PC-9 (cell line): ENCODE measurements around the gene ADAT2.

Source experiments
- EZH2 ChIP-seq: fragments of 200-600 bp; sonication (generic); IDR thresholded peaks from 2 replicates; pipeline ENCODE4 v1.8.0; 2017; ENCODE audit warnings: antibody characterized with exemption, low read depth
- TF ChIP-seq, protein P1 (sequence below): fragments of 200-600 bp; sonication (generic); conservative IDR thresholded peaks from 2 replicates; pipeline ENCODE4 v1.6.1; 2017; ENCODE audit warnings: mixed run types, antibody characterized with exemption, mild to moderate bottlenecking, moderate library complexity

DNA sequence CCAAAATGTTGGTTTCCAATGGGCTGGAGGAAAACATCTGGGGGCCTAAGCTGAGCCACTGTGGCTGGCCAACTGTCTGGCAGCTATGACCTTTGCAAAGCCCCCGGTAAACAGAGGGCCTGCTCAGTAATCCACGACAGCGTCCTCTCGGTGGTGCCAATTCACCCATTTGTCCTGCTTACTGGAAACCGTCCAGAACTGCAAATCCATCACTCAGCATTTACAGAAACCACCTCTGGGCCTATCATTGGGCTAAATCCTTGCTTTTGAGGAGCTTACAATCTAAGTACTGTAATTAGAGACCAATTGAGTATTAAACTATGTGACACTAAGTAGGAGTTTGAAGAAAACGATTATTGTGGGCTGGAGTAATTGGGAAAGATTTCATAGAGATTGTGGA is 31.0 kb downstream of the ADAT2 start:
- TF ChIP-seq, protein P1, sequence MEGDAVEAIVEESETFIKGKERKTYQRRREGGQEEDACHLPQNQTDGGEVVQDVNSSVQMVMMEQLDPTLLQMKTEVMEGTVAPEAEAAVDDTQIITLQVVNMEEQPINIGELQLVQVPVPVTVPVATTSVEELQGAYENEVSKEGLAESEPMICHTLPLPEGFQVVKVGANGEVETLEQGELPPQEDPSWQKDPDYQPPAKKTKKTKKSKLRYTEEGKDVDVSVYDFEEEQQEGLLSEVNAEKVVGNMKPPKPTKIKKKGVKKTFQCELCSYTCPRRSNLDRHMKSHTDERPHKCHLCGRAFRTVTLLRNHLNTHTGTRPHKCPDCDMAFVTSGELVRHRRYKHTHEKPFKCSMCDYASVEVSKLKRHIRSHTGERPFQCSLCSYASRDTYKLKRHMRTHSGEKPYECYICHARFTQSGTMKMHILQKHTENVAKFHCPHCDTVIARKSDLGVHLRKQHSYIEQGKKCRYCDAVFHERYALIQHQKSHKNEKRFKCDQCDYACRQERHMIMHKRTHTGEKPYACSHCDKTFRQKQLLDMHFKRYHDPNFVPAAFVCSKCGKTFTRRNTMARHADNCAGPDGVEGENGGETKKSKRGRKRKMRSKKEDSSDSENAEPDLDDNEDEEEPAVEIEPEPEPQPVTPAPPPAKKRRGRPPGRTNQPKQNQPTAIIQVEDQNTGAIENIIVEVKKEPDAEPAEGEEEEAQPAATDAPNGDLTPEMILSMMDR, result no peak
- no peak for TF ChIP-seq EZH2
